DND-41 (cell line): ENCODE measurements around the gene FGFR2.

Experiments
- ATAC-seq: fragments of 200-7000 bp; cut with Tn5 transposase; 3 replicates; pipeline ENCODE4 v1.9.1; 2021; ENCODE audit warnings: low read depth; ENCODE audit not compliant: insufficient read depth
- DNase-seq: peaks from one replicate; pipeline ENCODE4 v3.0.0-alpha.2; 2020
- H2AFZ ChIP-seq: 2 replicates; pipeline ENCODE4 v1.6.0; 2012; ENCODE audit warnings: low read depth, low read length
- H3K27ac ChIP-seq: 2 replicates; pipeline ENCODE4 v1.5.1; 2012; ENCODE audit warnings: low read length, inconsistent platforms
- H3K27me3 ChIP-seq: fragments of 200-600 bp; sonication (generic); 2 replicates; pipeline ENCODE4 v1.6.0; 2012; ENCODE audit warnings: low read length, mild to moderate bottlenecking, inconsistent platforms; ENCODE audit not compliant: insufficient read depth, poor library complexity
- H3K36me3 ChIP-seq: 2 replicates; pipeline ENCODE4 v1.5.1; 2012; ENCODE audit warnings: low read length, inconsistent platforms; ENCODE audit not compliant: insufficient read depth
- H3K4me1 ChIP-seq: 2 replicates; pipeline ENCODE4 v1.5.1; 2012; ENCODE audit warnings: mild to moderate bottlenecking, low read length; ENCODE audit not compliant: insufficient read depth
- H3K4me2 ChIP-seq: 2 replicates; pipeline ENCODE4 v1.6.0; 2012; ENCODE audit warnings: mild to moderate bottlenecking, moderate library complexity, low read length, inconsistent platforms; ENCODE audit not compliant: insufficient read depth
- H3K4me3 ChIP-seq, 2 experiments: fragments of 200-600 bp in 1 of 2; shearing (Covaris generic) in 1 of 2; 2 replicates each; pipeline ENCODE4 v1.5.1; 2012 to 2016; ENCODE audit warnings: inconsistent platforms in 2 of 2, low read length in 2 of 2, mild to moderate bottlenecking in 2 of 2, low read depth in 1 of 2, moderate library complexity in 1 of 2
- H3K79me2 ChIP-seq: 2 replicates; pipeline ENCODE4 v1.6.0; 2012; ENCODE audit warnings: low read length, inconsistent platforms; ENCODE audit not compliant: insufficient read depth
- H3K9ac ChIP-seq: 2 replicates; pipeline ENCODE4 v1.6.0; 2012; ENCODE audit warnings: low read depth, mild to moderate bottlenecking, inconsistent platforms, low read length, moderate library complexity
- H3K9me3 ChIP-seq: 2 replicates; pipeline ENCODE4 v1.5.1; 2012; ENCODE audit warnings: low read length, moderate library complexity, mild to moderate bottlenecking, inconsistent platforms; ENCODE audit not compliant: insufficient read depth, severe bottlenecking
- H4K20me1 ChIP-seq: 2 replicates; pipeline ENCODE4 v1.6.0; 2012; ENCODE audit warnings: low read length; ENCODE audit not compliant: insufficient read depth
- CTCF ChIP-seq: IDR thresholded peaks from 2 replicates; pipeline ENCODE4 v1.5.1; 2012; ENCODE audit warnings: borderline replicate concordance, low read length, moderate library complexity, mild to moderate bottlenecking; ENCODE audit not compliant: poor library complexity, severe bottlenecking; ENCODE audit errors: extremely low read depth
- EZH2 ChIP-seq: IDR thresholded peaks from 3 replicates; pipeline ENCODE4 v1.6.1; 2012; ENCODE audit warnings: borderline replicate concordance, low read depth, mild to moderate bottlenecking, moderate library complexity, low read length, inconsistent platforms; ENCODE audit not compliant: severe bottlenecking

FGFR2 gene

GRCh38 chr10:121503587-121504051 is 94.6 kb downstream of the FGFR2 start:
- no peak for TF ChIP-seq EZH2
- TF ChIP-seq CTCF: no peak
- no peaks in the 10 kb centered on the region for H3K9me3 ChIP-seq
- no peak overlapping the region for H3K4me3 ChIP-seq
- no peak overlapping the region for H2AFZ ChIP-seq
- no peak for DNase-seq
- no peaks in the 10 kb centered on the region for H3K36me3 ChIP-seq
- peaks cover 5% of the 10 kb centered on the region for H3K27me3 ChIP-seq
- no peak for ATAC-seq
- no peak overlapping the region for H3K9ac ChIP-seq
- no peak overlapping the region for H3K4me2 ChIP-seq
- H4K20me1 ChIP-seq: no peaks in the 10 kb centered on the region
- H3K4me1 ChIP-seq: no peaks in the 10 kb centered on the region
- no peaks in the 10 kb centered on the region for H3K79me2 ChIP-seq
- no peak overlapping the region for H3K27ac ChIP-seq

DNA sequence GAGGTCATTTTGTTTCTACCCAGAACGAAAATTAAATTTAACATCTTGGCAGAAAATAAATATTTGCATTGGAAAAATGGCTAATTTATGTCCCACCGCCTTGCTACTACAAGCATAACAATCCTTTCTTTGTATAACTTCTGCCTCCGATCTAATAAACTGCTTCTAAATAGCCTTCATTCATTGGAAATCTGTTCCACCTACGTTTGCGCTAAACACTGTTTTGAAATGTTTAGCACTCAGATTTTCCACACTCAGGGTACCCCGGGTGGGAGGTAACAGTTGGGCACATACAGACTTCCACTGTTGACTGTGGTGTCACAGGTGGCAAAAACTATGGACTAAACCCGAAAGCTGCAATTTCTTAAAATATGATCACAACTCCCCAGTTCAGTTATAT is 96.4 kb downstream of the FGFR2 start:
- Histone ChIP-seq H3K4me2 (no peak overlapping the region), H4K20me1 (no peaks in the 10 kb centered on the region), H3K36me3 (no peaks in the 10 kb centered on the region)

DNA sequence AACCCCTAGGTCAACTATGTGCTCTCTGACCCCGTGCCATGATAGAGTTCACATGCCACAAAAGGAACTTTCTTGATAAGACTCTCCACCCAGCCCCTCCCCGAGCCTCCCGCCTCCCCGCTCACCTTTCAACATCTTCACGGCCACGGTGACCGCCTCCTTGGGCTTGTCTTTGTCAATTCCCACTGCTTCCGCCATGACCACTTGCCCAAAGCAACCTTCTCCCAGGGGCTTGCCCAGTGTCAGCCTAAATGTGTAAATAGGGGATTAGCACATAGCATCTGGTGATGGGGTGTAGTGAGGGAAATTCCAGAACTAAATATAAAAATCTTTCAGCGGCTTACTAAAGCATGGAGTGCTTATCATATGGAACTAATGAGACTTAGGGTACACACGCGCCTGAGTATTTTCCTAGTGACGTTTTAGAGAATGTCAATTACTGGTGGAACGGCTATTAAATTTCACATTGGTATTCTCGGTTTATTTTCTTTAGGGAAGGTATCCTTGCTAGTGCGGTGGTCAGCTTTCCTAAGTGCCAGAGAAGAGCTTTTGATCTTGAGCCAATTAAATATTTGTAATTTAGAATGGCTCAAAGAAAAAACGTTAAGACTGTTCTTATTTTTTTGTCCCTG is 97.4 kb downstream of the FGFR2 start:
- DNase-seq: no peak
- no peaks in the 10 kb centered on the region for H3K36me3 ChIP-seq
- H3K9ac ChIP-seq: no peak overlapping the region
- ATAC-seq: no peak
- H3K4me2 ChIP-seq: no peak overlapping the region
- TF ChIP-seq CTCF: no peak
- TF ChIP-seq EZH2: no peak
- no peak overlapping the region for H3K27ac ChIP-seq
- no peaks in the 10 kb centered on the region for H3K79me2 ChIP-seq
- H4K20me1 ChIP-seq: no peaks in the 10 kb centered on the region
- H2AFZ ChIP-seq: no peak overlapping the region
- peaks cover 5% of the 10 kb centered on the region for H3K27me3 ChIP-seq
- no peak overlapping the region for H3K4me3 ChIP-seq
- H3K9me3 ChIP-seq: no peaks in the 10 kb centered on the region
- H3K4me1 ChIP-seq: no peaks in the 10 kb centered on the region

More for the DNA sequence above, 96.4 kb downstream of the FGFR2 start:
- H2AFZ ChIP-seq: no peak overlapping the region
- no peak for ATAC-seq
- no peaks in the 10 kb centered on the region for H3K9me3 ChIP-seq
- H3K4me1 ChIP-seq: no peaks in the 10 kb centered on the region
- H3K9ac ChIP-seq: no peak overlapping the region
- H3K27ac ChIP-seq: no peak overlapping the region
- no peak for DNase-seq
- TF ChIP-seq CTCF: no peak
- TF ChIP-seq EZH2: no peak
- no peak overlapping the region for H3K4me3 ChIP-seq
- no peaks in the 10 kb centered on the region for H3K79me2 ChIP-seq
- H3K27me3 ChIP-seq: peaks cover 5% of the 10 kb centered on the region
